HTR-8/SVneo (cell line): Measurements from ENCODE around the gene ZDHHC15.
"Not testable (repeated sequence)": the region's sequence is repeated elsewhere in the genome, so short reads cannot be mapped to it uniquely, and the experiment has no call there.

Source experiments
- DNase-seq: peaks from one replicate; pipeline ENCODE4 v3.0.0; 2011; ENCODE audit warnings: low spot score, mixed read lengths; ENCODE audit not compliant: insufficient read length
- FAIRE-seq: peaks from 2 replicates; lab custom pipeline; 2011; peaks lifted over from hg19 to GRCh38; lab: Jason Lieb, UNC

The ZDHHC15 gene, protein sequence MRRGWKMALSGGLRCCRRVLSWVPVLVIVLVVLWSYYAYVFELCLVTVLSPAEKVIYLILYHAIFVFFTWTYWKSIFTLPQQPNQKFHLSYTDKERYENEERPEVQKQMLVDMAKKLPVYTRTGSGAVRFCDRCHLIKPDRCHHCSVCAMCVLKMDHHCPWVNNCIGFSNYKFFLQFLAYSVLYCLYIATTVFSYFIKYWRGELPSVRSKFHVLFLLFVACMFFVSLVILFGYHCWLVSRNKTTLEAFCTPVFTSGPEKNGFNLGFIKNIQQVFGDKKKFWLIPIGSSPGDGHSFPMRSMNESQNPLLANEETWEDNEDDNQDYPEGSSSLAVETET

DNA sequence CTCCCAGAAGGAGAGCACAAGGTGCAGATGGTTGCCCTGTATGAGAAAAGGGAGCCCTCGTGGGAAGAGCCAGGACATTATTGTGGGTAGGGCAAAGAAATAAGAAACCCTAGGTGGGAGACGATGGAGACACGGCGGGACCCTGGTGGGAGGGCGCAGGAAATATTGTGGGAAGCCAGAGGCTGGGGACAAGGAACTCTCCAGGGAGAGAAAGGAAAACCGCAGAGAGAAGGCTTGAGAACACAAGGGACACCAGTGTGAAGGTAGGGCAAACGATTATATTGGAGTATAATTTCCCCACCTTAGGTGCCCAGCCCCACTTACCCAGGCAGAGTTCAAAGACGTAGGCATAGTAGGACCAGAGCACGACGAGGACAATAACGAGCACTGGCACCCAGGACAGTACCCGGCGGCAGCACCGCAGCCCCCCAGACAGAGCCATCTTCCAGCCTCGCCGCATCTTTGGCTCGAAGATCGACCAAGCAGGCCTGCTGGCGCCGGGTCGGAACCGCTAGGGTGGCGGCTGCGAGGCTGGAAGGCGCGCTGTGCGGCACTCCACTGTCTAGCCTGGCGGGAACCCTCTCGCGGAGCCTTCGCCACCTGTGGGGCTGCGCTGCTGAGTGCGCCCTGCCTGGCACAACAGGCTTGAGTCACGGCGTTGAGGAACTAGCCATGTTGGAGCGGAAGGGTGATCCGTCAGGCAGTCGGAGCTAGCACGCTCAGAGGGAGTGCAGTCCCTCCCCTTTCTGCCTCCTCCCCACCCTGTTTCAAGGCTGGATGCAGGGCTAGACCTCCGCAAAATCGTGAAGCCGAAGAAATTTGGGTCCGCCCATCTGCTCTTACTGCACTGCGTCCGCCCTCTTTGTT, at the start of gene ZDHHC15:
ZDHHC15 (minus strand) TSS at position 473 of the 867 bp plus-strand sequence; CDS start at position 460, 13 bp downstream.
- FAIRE-seq = no peak
- no peak for DNase-seq

DNA sequence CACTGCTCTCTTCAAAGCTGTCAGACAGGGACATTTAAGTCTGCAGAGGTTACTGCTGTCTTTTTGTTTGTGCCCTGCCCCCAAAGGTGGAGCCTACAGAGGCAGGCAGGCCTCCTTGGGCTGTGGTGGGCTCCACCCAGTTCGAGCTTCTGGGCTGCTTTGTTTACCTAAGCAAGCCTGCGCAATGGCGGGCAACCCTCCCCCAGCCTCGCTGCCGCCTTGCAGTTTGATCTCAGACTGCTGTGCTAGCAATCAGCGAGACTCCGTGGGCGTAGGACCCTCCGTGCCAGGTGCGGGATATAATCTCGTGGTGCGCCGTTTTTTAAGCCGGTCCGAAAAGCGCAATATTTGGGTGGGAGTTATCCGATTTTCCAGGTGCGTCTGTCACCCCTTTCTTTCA, 37.7 kb upstream of the ZDHHC15 start:
- not testable (repeated sequence) for FAIRE-seq

DNA sequence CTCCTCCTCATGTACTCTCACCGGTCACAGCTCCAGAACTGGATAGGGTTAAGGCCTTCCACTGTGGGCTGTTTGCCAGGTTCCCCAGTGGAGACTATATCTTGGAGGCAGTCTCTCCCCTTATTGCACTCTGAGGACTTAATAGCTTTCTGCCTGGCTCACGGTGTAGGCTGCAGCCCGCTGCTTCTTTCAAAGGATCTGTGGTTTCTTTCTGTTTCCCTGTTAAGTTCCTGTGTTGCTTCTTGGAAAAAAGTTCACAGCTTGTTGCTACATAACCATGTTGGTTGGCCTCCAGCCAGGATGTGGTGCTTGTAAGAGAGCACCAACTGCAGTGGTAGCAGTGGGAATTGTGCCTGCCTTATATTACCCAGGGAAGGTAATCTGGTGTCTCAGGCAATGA, 24.9 kb upstream of the ZDHHC15 start:
- no peak for FAIRE-seq
- DNase-seq = no peak

More for the DNA sequence above, 37.7 kb upstream of the ZDHHC15 start:
- DNase-seq = not testable (repeated sequence)

DNA sequence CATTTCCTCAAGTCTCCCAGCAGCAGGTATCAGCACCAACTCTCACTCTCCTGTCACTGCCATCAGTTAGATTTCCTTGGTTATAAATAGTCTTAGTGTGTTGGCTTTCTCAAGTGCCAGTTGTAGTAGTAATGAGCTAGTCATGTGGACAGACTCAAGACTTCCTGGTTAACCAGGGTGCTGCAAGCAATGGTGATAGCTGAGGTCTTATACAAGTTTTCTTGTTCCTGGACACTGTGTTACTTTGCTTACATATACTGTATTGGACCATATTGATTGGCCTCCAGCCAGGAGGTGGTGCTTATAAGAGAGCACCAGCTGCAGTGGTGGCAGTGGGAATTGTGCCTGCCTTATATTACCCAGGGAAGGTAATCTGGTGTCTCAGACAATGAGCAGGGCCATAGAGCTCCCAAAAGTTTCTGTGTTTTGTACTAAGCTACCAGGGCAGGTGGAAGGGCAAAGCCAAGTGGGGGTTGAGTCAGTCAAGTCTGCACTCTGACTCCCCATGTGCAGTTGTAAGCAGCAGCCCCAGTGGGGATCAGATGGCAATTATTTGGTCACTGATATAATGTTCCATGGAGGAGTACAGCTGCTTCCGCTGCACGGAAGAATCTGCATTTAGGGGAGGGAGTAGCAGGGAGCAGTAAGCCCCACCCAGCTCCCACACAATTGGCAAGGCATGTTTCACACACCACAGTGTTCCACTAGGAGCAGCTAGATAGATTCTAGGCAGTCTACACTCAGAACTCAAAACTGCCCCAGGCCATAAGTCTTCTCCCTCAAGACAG, 24.1 kb upstream of the ZDHHC15 start:
- DNase-seq (no peak), FAIRE-seq (no peak)

DNA sequence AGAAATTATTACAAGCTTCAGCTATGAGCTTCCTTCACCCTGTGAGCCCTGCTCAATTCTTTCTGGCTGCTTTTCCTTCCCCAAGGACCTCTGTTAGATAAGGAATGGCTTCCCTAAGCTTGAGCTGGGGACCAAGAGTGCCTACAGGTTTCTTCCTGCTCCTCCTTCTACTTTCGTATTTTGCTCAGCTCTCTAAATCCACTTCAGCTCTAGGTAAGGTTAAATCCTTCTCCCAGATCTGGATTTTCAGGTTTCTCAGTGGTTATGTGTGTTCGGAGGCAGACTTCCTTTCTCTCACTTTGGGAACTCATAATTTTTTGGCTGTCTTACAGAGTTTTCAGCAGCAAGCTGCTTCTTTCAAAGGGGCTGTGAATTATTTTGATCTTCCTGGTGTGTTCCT, 21.9 kb upstream of the ZDHHC15 start:
- FAIRE-seq (no peak), DNase-seq (no peak)

DNA sequence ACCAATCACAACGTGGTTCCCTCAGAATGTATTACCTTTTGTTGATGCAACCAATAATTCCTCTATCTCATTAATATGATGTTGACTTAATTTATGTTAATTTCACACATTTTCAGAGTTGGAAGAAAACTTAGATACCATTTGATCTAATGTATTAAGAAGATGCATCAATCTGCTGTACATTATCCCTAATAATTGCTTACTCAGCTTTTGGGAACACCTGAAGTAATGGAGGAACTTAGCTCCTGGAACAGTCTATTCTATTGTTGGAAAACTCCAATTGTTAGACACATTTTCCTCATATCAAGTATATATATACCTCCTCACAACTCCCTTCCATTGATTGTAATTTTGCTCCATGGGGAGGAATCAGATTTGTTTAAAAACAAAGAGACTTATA, 38.9 kb downstream of the ZDHHC15 start:
- DNase-seq = no peak
- FAIRE-seq = no peak

DNA sequence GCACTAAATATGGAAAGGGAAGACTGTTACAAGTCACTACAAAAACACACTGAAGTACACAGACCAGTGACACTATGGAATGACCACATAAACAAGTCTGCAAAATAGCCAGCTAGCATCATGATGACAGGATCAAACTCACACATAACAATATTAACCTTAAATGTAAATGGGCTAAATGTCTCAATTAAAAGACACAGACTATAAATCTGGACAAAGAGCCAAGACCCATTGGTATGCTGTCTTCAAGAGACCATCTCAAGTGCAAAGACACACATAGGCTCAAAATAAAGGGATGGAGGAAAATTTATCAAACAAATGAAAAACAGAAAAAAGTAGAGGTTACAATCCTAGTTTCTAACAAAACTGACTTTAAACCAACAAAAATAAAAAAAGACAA, 61.1 kb downstream of the ZDHHC15 start:
- FAIRE-seq, DNase-seq: not testable (repeated sequence)

DNA sequence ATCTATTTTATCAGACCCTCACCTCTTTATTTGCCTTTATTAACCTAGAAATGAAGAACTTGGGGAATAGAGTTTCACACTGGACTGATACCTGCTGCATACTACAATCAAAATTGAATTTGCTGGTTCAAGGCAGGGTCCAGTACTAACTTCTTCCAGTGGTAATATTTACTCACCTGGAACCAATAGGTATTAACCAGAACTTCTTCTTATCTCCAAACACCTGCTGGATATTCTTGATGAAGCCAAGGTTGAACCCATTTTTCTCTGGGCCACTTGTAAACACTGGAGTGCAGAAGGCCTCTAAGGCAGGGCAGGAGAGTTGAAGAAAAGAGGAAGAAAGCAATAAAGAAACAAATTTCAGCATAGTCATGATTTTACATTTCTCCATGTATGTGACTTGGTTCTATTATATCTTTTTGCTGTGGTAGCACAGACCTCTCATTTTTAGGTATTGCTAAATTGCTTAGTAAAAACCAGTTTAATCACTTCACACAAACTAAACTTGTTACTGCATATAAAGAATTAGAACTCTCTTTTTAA, 101.1 kb downstream of the ZDHHC15 start:
- FAIRE-seq (no peak), DNase-seq (no peak)

DNA sequence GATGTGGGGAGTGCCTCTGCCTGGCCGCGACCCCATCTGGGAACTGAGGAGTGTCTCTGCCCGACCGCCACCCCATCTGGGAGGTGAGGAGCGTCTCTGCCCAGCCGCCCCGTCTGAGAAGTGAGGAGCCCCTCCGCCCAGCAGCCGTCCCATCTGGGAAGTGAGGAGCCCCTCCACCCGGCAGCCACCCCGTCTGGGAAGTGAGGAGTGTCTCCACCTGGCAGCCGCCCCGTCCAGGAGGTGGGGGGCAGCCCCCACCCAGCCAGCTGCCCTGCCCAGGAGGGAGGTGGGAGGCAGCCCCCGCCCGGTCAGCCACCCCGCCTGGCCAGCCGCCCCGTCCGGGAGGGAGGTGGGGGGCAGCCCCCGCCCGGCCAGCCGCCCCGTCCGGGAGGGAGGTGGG, 115.7 kb downstream of the ZDHHC15 start:
- DNase-seq, FAIRE-seq: not testable (repeated sequence)

DNA sequence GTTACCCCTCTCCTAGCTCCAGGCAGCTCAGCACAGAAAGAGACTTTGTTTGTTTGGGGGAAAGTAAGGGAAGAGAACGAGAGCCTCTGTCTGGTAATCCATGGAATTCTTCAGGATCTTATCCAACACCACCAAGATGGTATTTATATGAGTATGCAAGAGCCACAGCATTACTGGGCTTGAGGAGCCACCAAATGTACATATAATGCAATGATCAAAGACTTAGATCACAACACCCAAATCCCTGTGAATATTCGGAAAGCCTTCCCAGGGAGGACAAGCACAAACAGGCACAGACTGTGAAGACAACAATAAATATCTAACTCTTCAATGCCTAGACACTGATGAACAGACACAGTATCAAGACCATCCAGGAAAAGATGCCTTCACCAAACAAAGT, 132.4 kb downstream of the ZDHHC15 start:
- DNase-seq (no peak), FAIRE-seq (no peak)

DNA sequence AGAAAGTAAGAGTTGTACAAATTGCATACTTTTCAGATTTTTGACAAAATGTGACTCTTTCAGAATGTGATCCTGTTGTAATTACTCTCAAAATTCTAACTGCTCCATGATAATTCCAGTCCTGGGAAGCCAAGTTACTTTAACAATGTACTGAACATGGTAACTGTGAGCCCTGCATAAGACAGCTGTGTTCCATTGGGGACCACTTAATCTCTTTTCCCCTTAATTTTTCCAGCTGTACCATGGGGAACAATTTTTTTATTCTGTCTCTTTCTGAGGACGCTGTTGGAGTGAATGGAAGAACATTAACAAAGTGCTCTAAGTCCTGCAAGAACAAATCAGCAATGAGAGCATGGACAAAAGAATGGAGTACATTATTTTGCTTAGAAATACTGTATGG, 153.1 kb downstream of the ZDHHC15 start:
- DNase-seq (no peak), FAIRE-seq (no peak)

DNA sequence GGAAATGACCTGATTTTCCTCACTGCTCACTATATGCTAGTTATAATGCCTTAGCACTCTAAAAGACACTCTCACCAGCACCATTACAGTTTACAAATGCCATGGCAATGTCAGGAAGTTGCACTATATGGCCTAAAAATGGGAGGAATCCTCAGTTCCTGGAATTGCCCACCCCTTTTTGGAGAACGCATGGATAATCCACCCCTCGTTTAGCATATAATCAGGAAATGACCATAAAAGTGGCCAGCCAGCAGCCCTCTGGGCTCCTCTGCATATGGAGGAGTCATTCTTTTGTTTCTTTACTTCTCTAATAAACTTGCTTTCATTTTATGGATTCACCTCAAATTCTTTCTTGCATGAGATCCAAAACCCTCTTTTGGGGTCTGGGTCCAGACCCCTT, 156.0 kb downstream of the ZDHHC15 start:
- no peak for FAIRE-seq
- DNase-seq = no peak

DNA sequence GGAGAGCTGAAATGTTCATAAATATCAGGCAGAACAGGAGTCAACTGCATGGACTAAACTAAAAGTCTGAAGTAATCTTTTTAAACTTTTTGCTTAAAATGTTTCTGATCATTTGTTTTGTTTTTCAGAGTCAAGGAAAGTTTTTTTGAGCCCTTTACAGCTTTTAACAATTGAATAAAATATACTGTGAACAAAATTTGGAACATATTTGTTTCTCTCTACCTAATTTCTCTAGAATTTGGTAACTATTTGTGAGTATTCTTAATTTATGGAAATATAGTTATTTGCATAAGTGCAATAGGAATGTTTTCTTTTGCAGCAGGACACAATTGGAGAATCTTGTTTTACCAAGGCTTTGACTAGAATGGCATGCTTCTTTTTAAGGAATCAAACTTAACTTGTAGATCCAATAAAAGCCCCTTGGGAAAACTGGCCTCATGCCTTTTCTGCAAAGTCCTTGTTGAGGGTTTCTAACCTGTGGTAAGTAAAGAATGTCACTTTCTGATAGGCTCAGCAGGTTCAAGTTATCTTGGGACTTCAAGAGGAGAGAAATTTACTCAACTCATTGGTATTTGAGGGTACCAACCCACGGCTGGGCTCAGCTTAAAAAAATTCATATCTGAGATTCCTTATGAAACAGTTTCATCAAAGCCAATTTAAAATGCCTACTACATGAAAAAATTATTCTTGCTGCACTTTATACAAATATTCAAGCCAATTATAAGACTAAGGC, 157.4 kb downstream of the ZDHHC15 start:
- FAIRE-seq (no peak), DNase-seq (no peak)

DNA sequence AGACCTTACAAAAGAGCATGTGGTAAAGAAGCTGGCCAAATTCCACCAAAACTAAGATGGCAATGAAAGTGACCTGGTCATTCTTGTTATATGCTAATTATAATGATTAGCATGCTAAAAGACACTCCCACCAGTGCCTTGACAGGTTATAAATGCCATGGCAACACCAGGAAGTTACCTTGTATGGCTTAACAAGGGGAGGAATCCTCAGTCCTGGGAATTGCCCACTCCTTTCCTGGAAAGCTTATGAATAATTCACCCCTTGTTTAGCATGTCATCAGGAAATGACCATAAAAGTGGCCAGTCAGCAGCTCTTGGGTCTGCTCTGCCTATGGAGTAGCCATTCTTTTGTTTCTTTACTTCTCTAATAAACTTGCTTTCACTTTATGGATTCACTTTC, 161.0 kb downstream of the ZDHHC15 start:
- DNase-seq (no peak), FAIRE-seq (no peak)

DNA sequence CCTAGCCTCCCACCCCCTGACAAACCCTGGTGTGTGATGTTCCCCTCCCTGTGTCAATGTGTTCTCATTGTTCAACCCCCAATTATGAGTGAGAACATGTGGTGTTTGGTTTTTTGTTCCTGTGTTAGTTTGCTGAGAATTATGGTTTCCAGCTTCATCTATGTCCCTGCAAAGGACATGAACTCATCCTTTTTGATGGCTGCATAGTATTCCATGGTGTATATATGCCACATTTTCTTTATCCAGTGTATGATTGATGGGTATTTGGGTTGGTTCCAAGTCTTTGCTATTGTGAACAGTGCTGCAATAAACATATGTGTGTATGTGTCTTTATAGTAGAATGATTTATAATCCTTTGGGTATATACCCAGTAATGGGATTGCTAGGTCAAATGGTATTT, 174.2 kb downstream of the ZDHHC15 start:
- not testable (repeated sequence) for FAIRE-seq

DNA sequence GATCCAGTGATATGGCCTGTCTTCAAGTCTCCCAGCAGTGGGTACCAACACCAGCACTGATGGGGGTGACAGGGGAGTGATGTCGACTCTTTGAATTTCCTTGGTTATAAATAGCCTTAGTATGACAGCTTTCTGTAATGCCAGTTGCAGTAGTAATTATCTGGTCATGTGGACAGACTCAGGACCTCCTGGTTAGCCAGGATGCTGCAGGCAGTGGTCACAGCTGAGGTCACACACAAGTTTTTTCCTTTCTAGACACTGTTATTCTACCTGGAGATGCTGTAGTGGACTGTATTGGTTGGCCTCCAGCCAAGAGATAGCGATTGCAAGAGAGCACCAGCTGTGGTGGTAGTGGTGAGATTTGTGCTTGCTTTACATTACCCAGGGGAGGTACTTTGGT, 185.3 kb downstream of the ZDHHC15 start:
- no peak for FAIRE-seq

More for the DNA sequence above, 174.2 kb downstream of the ZDHHC15 start:
- not testable (repeated sequence) for DNase-seq

DNA sequence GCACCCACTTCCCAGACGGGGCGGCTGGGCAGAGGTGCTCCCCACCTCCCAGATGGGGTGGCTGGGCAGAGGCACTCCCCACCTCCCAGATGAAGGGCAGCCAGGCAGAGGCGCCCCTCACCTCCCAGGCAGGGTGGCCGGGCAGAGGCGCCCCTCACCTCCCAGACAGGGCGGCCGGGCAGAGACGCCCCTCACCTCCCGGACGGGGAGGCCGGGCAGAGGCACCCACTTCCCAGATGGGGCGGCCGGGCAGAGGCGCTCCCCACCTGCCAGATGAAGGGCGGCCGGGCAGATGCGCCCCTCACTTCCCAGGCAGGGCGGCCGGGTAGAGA, 187.7 kb downstream of the ZDHHC15 start:
- DNase-seq (no peak), FAIRE-seq (no peak)

More for the DNA sequence above, 185.3 kb downstream of the ZDHHC15 start:
- no peak for DNase-seq

DNA sequence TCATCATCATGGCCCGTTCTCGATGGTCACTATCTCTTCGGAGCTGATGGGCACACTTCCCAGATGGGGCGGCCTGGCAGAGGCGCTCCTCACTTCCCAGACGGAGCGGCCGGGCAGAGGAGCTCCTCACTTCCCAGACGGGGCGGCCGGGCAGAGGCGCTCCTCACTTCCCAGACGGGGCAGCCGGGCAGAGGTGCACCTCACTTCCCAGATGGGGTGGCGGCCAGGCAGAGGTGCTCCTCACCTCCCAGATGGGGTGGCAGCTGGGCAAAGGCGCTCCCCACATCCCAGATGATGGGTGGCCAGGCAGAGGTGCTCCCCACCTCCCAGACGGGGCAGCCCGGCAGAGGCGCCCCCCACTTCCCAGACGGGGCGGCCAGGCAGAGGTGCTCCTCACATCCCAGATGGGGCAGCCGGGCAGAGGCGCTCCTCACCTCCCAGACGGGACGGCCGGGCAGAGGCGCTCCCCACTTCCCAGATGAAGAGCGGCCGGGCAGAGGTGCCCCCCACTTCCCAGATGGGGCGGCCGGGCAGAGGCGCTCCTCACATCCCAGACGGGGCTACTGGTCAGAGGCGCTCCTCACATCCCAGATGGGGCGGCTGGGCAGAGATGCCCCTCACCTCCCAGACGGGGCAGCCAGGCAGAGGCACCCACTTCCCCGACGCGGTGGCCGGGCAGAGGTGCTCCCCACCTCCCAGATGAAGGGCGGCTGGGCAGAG, 188.3 kb downstream of the ZDHHC15 start:
- DNase-seq, FAIRE-seq: not testable (repeated sequence)

DNA sequence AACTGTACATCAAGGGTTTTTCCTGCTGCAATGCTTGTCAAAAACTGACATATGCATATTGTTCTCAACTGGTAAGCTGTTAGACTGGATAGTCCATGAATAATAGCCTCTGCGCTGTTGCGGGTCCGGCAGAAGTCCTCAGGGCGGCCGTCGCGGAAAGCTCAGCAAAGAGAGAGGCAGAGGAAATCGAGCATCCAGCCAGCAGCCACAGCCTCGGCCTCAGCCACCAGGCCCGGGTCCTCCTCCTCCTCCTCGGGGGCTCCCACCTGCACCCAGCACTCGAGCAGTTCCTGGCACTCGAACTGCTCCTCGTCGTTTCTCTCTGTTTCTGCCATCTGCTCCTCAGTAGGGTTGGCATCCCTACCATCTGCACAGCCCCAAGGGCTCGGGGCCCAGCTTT, 195.2 kb downstream of the ZDHHC15 start:
- FAIRE-seq (no peak), DNase-seq (no peak)
